ENCODE data around the gene RTN4RL2.

DNA sequence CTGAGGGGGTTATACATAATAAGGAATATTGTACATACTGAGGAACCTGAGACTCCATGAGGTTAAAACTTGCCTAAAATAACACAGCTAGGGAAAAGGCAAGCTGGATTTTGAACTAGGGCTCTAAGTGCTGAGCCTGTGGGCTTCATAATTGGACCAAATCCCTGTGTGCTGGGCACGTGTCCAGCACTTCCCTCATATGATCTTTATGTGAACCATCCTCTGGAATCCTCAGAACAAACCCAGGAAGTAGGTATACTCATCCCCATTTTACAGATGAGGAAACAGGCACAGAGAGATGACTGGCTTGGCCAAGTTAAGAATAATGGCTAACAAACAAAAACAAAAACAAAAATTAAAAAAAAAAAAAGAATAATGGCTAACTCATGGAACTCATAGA is 14.9 kb downstream of the RTN4RL2 start:
- no peak for TF ChIP-seq EP300 (IDR thresholded peaks at IDR 0.05)
- TF ChIP-seq, protein P1, sequence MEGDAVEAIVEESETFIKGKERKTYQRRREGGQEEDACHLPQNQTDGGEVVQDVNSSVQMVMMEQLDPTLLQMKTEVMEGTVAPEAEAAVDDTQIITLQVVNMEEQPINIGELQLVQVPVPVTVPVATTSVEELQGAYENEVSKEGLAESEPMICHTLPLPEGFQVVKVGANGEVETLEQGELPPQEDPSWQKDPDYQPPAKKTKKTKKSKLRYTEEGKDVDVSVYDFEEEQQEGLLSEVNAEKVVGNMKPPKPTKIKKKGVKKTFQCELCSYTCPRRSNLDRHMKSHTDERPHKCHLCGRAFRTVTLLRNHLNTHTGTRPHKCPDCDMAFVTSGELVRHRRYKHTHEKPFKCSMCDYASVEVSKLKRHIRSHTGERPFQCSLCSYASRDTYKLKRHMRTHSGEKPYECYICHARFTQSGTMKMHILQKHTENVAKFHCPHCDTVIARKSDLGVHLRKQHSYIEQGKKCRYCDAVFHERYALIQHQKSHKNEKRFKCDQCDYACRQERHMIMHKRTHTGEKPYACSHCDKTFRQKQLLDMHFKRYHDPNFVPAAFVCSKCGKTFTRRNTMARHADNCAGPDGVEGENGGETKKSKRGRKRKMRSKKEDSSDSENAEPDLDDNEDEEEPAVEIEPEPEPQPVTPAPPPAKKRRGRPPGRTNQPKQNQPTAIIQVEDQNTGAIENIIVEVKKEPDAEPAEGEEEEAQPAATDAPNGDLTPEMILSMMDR (IDR thresholded peaks at IDR 0.05): no peak
- TF ChIP-seq POLR2AphosphoS5 (IDR thresholded peaks at IDR 0.05): no peak
